HG03439 (cell line): ENCODE results near the gene ANKRD26.
"Not testable (repeated sequence)": the region's sequence is repeated elsewhere in the genome, so short reads cannot be mapped to it uniquely, and the experiment has no call there.

Experiments used
- ATAC-seq: cut with Tn5 transposase; IDR thresholded peaks from one replicate; pipeline ENCODE4 v1.9.1; 2021; ENCODE audit warnings: mild to moderate bottlenecking, moderate library complexity; ENCODE audit not compliant: unreplicated experiment

ANKRD26 gene

GRCh38 chr10:27099916-27100812 is at the start of gene ANKRD26:
Gene ANKRD26 (minus strand): TSS chr10:27100494. CDS start chr10:27100326, 168 bp downstream.
- ATAC-seq, result peak; percentile 74

- no peak for ATAC-seq
Observed at GRCh38 chr10:27147701-27148100, 47.4 kb upstream of the ANKRD26 start.

GRCh38 chr10:27145937-27146336 is 45.6 kb upstream of the ANKRD26 start:
- no peak for ATAC-seq

GRCh38 chr10:27143686-27144085 is 43.4 kb upstream of the ANKRD26 start:
- no peak for ATAC-seq

GRCh38 chr10:27138277-27138676 is 38.0 kb upstream of the ANKRD26 start:
- ATAC-seq, result no peak

GRCh38 chr10:27134371-27134770 is 34.1 kb upstream of the ANKRD26 start:
- no peak for ATAC-seq

GRCh38 chr10:27108165-27108564 is 7.9 kb upstream of the ANKRD26 start:
- no peak for ATAC-seq

- ATAC-seq, result no peak
Observed at GRCh38 chr10:27104919-27105318, 4.6 kb upstream of the ANKRD26 start.

- ATAC-seq, result no peak
Observed at GRCh38 chr10:27100813-27101347, 586 bp upstream of the ANKRD26 start.

GRCh38 chr10:27099448-27099847 is 846 bp downstream of the ANKRD26 start:
- ATAC-seq, result no peak

GRCh38 chr10:27088119-27089044 is 11.9 kb downstream of the ANKRD26 start:
- ATAC-seq, result no peak

- ATAC-seq, result no peak
Observed at GRCh38 chr10:27072436-27073114, 27.7 kb downstream of the ANKRD26 start.

- ATAC-seq, result no peak
Observed at GRCh38 chr10:27068217-27068891, 31.9 kb downstream of the ANKRD26 start.

GRCh38 chr10:27065084-27065483 is 35.2 kb downstream of the ANKRD26 start:
- no peak for ATAC-seq

GRCh38 chr10:27052656-27053055 is 47.6 kb downstream of the ANKRD26 start:
- ATAC-seq, result no peak

GRCh38 chr10:27045247-27045646 is 55.0 kb downstream of the ANKRD26 start:
- not testable (repeated sequence) for ATAC-seq

- no peak for ATAC-seq
Observed at GRCh38 chr10:27041196-27041595, 59.1 kb downstream of the ANKRD26 start.

GRCh38 chr10:27038168-27038567 is 62.1 kb downstream of the ANKRD26 start:
- no peak for ATAC-seq

- no peak for ATAC-seq
Observed at GRCh38 chr10:27035163-27035562, 65.1 kb downstream of the ANKRD26 start.

GRCh38 chr10:27030060-27030459 is 70.2 kb downstream of the ANKRD26 start:
- no peak for ATAC-seq
